K562 (cell line): ENCODE results near the gene UBXN2A. TPM values are rescaled to one million over a fixed set of nuclear protein-coding genes. Genes with fewer than 3 reads are reported as not detected.

Source experiments
- ATAC-seq: fragments of 200-7000 bp; cut with Tn5 transposase; 3 replicates; pipeline ENCODE4 v1.9.1; 2020; ENCODE audit warnings: moderate library complexity
- BruUV-seq: library from RNA; stranded (reverse); fragments of 400-500 nt; replicated peaks from 2 replicates; lab custom pipeline; 2021; lab: Mats Ljungman, UMichigan
- CTCF ChIA-PET: fragments of 300-600 bp; formaldehyde crosslinking; extraction: SDS; loops from one replicate; lab custom pipeline; 2021; ENCODE audit warnings: low intra/inter-chr PET ratio; lab: Yijun Ruan, JAX
- POLR2A ChIA-PET: fragments of 300-600, 350-650 bp; sonication (Branson Sonifier 250); formaldehyde crosslinking; extraction: SDS; loops from one replicate; lab custom pipeline; 2021; ENCODE audit warnings: antibody characterized with exemption, inconsistent platforms; lab: Yijun Ruan, JAX
- DNase-seq, 4 experiments: peaks; one replicate each; pipeline versions ENCODE4 v3.0.0 to v3.0.0-alpha.2; 2011 to 2018; ENCODE audit warnings: low spot score in 3 of 4, mixed read lengths in 3 of 4; ENCODE audit errors: extremely low read depth in 1 of 4
- FAIRE-seq: peaks from 2 replicates; lab custom pipeline; 2011; peaks lifted over from hg19 to GRCh38; lab: Jason Lieb, UNC
- H2AFZ ChIP-seq: 2 replicates; pipeline ENCODE4 v1.6.0; 2011; ENCODE audit warnings: low read depth, low read length, control low read depth, inconsistent platforms
- H3K27ac ChIP-seq: fragments of 200-600 bp; 3 replicates; pipeline ENCODE4 v1.8.0; 2011; ENCODE audit warnings: low read depth, mild to moderate bottlenecking, control low read depth, inconsistent platforms, low read length, moderate library complexity, mixed read lengths; ENCODE audit errors: extremely low read depth
- H3K27me3 ChIP-seq, 2 experiments: fragments of 300-600 bp in 1 of 2; 2 replicates in 1 of 2; 3 replicates in 1 of 2; pipeline versions ENCODE4 v1.6.0 to v1.8.0; 2011; ENCODE audit warnings: inconsistent platforms in 2 of 2, low read length in 2 of 2, mild to moderate bottlenecking in 1 of 2, mixed read lengths in 1 of 2, moderate library complexity in 1 of 2; ENCODE audit not compliant: control insufficient read depth in 2 of 2, insufficient read depth in 2 of 2
- H3K36me3 ChIP-seq: fragments of 300-600 bp; 3 replicates; pipeline ENCODE4 v1.8.0; 2011; ENCODE audit warnings: mild to moderate bottlenecking, low read length, inconsistent platforms; ENCODE audit not compliant: control insufficient read depth, insufficient read depth
- H3K4me1 ChIP-seq, 2 experiments: fragments of 200-600 bp in 1 of 2; replicated peaks in 1 of 2; 2 replicates in 1 of 2; 3 replicates in 1 of 2; pipeline versions ENCODE4 v1.5.1 to v1.8.0; 2011; ENCODE audit warnings: inconsistent platforms in 2 of 2, low read length in 2 of 2, mild to moderate bottlenecking in 1 of 2, mixed read lengths in 1 of 2, moderate library complexity in 1 of 2; ENCODE audit not compliant: control insufficient read depth in 2 of 2, insufficient read depth in 2 of 2
- H3K4me2 ChIP-seq: 2 replicates; pipeline ENCODE4 v1.6.1; 2011; ENCODE audit warnings: low read length, control low read depth, inconsistent platforms, mixed read lengths; ENCODE audit not compliant: insufficient read depth
- H3K4me3 ChIP-seq: fragments of 200-600 bp; sonication (generic), shearing (Covaris generic); 2 replicates; pipeline ENCODE4 v1.5.1; 2016; ENCODE audit warnings: control low read depth, inconsistent platforms
- H3K79me2 ChIP-seq: fragments of 200-600 bp; 3 replicates; pipeline ENCODE4 v1.8.0; 2011; ENCODE audit warnings: low read length, inconsistent platforms; ENCODE audit not compliant: control insufficient read depth, insufficient read depth
- H3K9ac ChIP-seq, 2 experiments: 2 replicates each; pipeline versions ENCODE4 v1.6.0 to v1.6.1; 2011; ENCODE audit warnings: low read depth in 2 of 2, low read length in 2 of 2, control low read depth in 1 of 2, inconsistent platforms in 1 of 2, mild to moderate bottlenecking in 1 of 2, mixed read lengths in 1 of 2; ENCODE audit not compliant: insufficient read depth in 1 of 2
- H3K9me1 ChIP-seq: one replicate; pipeline ENCODE4 v1.6.0; 2011; ENCODE audit warnings: inconsistent platforms, mild to moderate bottlenecking, low read length, moderate library complexity; ENCODE audit not compliant: control insufficient read depth, insufficient read depth
- H3K9me3 ChIP-seq: replicated peaks from 2 replicates; pipeline ENCODE4 v1.5.1; 2011; ENCODE audit warnings: low read depth, low read length, inconsistent platforms; ENCODE audit not compliant: control insufficient read depth, insufficient read depth
- H4K20me1 ChIP-seq: replicated peaks from 2 replicates; pipeline ENCODE4 v1.6.1; 2011; ENCODE audit warnings: low read length, inconsistent platforms, mixed read lengths; ENCODE audit not compliant: control insufficient read depth, insufficient read depth
- CBFB ChIP-seq: sonication (generic); formaldehyde crosslinking; IDR thresholded peaks from 2 replicates; pipeline ENCODE4 v1.4.0; 2020; ENCODE audit warnings: mild to moderate bottlenecking, missing genetic modification reagents
- CSDE1 ChIP-seq, 2 experiments: fragments of 450-650 bp; IDR thresholded peaks; 2 replicates each; pipeline ENCODE4 v1.6.1; 2016; ENCODE audit warnings: mild to moderate bottlenecking in 1 of 2
- E2F6 ChIP-seq, 2 experiments: IDR thresholded peaks; 2 replicates each; pipeline ENCODE4 v1.6.1; 2011; ENCODE audit warnings: borderline replicate concordance in 1 of 2, control low read depth in 1 of 2, low read depth in 1 of 2, low read length in 1 of 2, mild to moderate bottlenecking in 1 of 2, mixed read lengths in 1 of 2, moderate library complexity in 1 of 2; ENCODE audit not compliant: insufficient read depth in 1 of 2, insufficient read length in 1 of 2, poor library complexity in 1 of 2, severe bottlenecking in 1 of 2; ENCODE audit errors: extremely low read depth in 1 of 2
- ETS2 ChIP-seq: IDR thresholded peaks from 2 replicates; pipeline ENCODE4 v1.6.1; 2016; ENCODE audit warnings: borderline replicate concordance, missing genetic modification characterization, mild to moderate bottlenecking, moderate library complexity, missing compliant biosample characterization; ENCODE audit not compliant: poor library complexity, severe bottlenecking
- HDAC1 ChIP-seq, 2 experiments: fragments of 450-650 bp; IDR thresholded peaks; 2 replicates each; pipeline ENCODE4 v1.6.1; 2016 to 2017; ENCODE audit warnings: inconsistent platforms in 1 of 2, mild to moderate bottlenecking in 1 of 2, moderate library complexity in 1 of 2
- HDAC2 ChIP-seq: fragments of 450-650 bp; IDR thresholded peaks from 2 replicates; pipeline ENCODE4 v1.6.1; 2016; ENCODE audit warnings: mild to moderate bottlenecking
- HNRNPUL1 ChIP-seq: fragments of 200-400 bp; formaldehyde crosslinking; IDR thresholded peaks from 2 replicates; pipeline ENCODE4 v1.6.1; 2017; ENCODE audit warnings: low read length
- LCOR ChIP-seq: sonication (generic); formaldehyde crosslinking; IDR thresholded peaks from 2 replicates; pipeline ENCODE4 v1.8.0; 2022; ENCODE audit warnings: mild to moderate bottlenecking, missing genetic modification reagents
- MLLT1 ChIP-seq, 2 experiments: fragments of 450-650 bp; IDR thresholded peaks; 2 replicates each; pipeline ENCODE4 v1.6.1; 2016
- TRIM24 ChIP-seq, 2 experiments: fragments of 450-650 bp; IDR thresholded peaks; 2 replicates each; pipeline ENCODE4 v1.6.1; 2016
- WGBS: fragments of 100-300 bp; shearing (Covaris generic); methylation state at CpG from one replicate; pipeline ENCODE4 v1.1.6; 2016; ENCODE audit warnings: low coverage, mixed read lengths; ENCODE audit not compliant: insufficient coverage; ENCODE audit errors: missing lambda C conversion rate; 5-methylcytosine and 5-hydroxymethylcytosine counted together
- in situ Hi-C: fragments of 300-500 bp; cut with MboI; formaldehyde crosslinking; loops from 4 replicates; pipeline ENCODE4 v1.15.0; 2018; ENCODE audit warnings: inconsistent platforms, mixed read lengths
- intact Hi-C: fragments of 100-400 bp; cut with micrococcal nuclease; formaldehyde crosslinking; loops from 2 replicates; pipeline ENCODE4 v1.14.2; 2022
- polyA plus RNA-seq, 8 experiments: library from polyadenylated mRNA; depleted of rRNA in 4 of 8; stranded (reverse) in 5 of 8; unstranded in 3 of 8; fragments of >200 nt; fragmentation: Nextera tagmentation in 2 of 8; fragmentation: Illumina TruSeq in 1 of 8; extraction: Ambion mirVana in 2 of 8; extraction: Trizol in 1 of 8; gene quantifications; 2 replicates each; pipeline versions ENCODE4 v1.2.1 to v1.2.3, GENCODE V29; 2011 to 2014; ENCODE audit warnings: inconsistent platforms in 1 of 8, missing spikeins in 1 of 8
- total RNA-seq, 7 experiments: library from RNA; depleted of rRNA in 6 of 7; stranded (reverse); fragments of >200 nt in 6 of 7; fragmentation: Illumina TruSeq in 2 of 7; extraction: Trizol in 2 of 7; gene quantifications; 2 replicates each; pipeline versions ENCODE4 v1.2.1 to v1.2.3, GENCODE V29; 2011 to 2021; ENCODE audit warnings: low replicate concordance in 1 of 7

UBXN2A gene
- total and polyA plus RNA-seq, 9 of the 15 experiments (the other 6 are each of a cell fraction or from before 2014, with no cell fraction given) = 3.4 to 25.6 (median 16.0) TPM

GRCh38 chr2:24046599-24046929, 106.3 kb downstream of the UBXN2A start:
- Histone ChIP-seq H3K4me2 (peak overlapping the region; percentile 82), H3K4me3 (peak overlapping the region; percentile 64), H3K4me1 (peaks cover 8 to 22% of the 10 kb centered on the region in 2 experiments; a peak in 4 of 5 replicates), H3K9ac (peak overlapping the region in 1 of 2 experiments; percentile 62; a peak in 3 of 4 replicates), H3K79me2 (peaks cover 40% of the 10 kb centered on the region), H3K36me3 (peaks cover 8% of the 10 kb centered on the region; the same call in 1 of the 3 replicates), H3K27me3 (peaks cover 1 to 9% of the 10 kb centered on the region in 2 experiments; a peak in 2 of 5 replicates), H3K9me3 (no peaks in the 10 kb centered on the region), H2AFZ (no peak overlapping the region), H3K9me1 (no peaks in the 10 kb centered on the region), H3K27ac (peak overlapping the region; percentile 52; the same call in 2 of the 3 replicates), H4K20me1 (no peaks in the 10 kb centered on the region; the same call in 1 of the 2 replicates)
- FAIRE-seq (no peak), DNase-seq (no peak), ATAC-seq (no peak)
- no TSS peak for BruUV-seq
- CTCF ChIA-PET = no interaction called here
- intact Hi-C loops = no loop called here
- in situ Hi-C loops = no loop called here
- POLR2A ChIA-PET = interaction anchor here (0.5 to 2.1 kb wide), 6 partner anchors 23 to 119 kb away, joined by 3 to 10 read pairs (median 6); partner anchors contain the start of genes ATAD2B and SF3B6
- TF ChIP-seq HDAC1 (IDR thresholded peaks at IDR 0.05) (no peak), CSDE1 (IDR thresholded peaks at IDR 0.05) (0 out of 4 replicates have a peak, but pooled peaks of 1 of the 2 experiments have one; percentile 25)
- WGBS = 0% methylated on average over 2 of the region's 2 CpGs

GRCh38 chr2:24046930-24047702, 106.9 kb downstream of the UBXN2A start, which contains the start of gene WDCP:
Gene WDCP (minus strand): TSS chr2:24047391. CDS start chr2:24039494, 7,897 bp downstream.
- H3K9me1 ChIP-seq = no peaks in the 10 kb centered on the region
- peak within 1 kb of the TSS; percentile 62 to 95 for H3K9ac ChIP-seq
- H4K20me1 ChIP-seq = no peaks in the 10 kb centered on the region; the same call in 1 of the 2 replicates
- peaks cover 6 to 11% of the 10 kb centered on the region in 2 experiments; a peak in 3 of 5 replicates for H3K27me3 ChIP-seq
- H3K9me3 ChIP-seq = no peaks in the 10 kb centered on the region
- H3K79me2 ChIP-seq = peaks cover 40% of the 10 kb centered on the region
- BruUV-seq = TSS peak; percentile 73
- peaks cover 8 to 22% of the 10 kb centered on the region in 2 experiments; a peak in 4 of 5 replicates for H3K4me1 ChIP-seq
- intact Hi-C loops = loop anchor here (1.0 kb wide), 1 partner anchor 29 kb away; the partner anchor contains the start of gene SF3B6
- H2AFZ ChIP-seq = peak within 1 kb of the TSS; percentile 91
- ChIA-PET CTCF (no interaction called here), POLR2A (interaction anchor here (0.5 to 2.1 kb wide), 17 partner anchors 9 to 327 kb away, joined by 3 to 10 read pairs (median 4); partner anchors contain the start of genes ATAD2B, MFSD2B and SF3B6)
- 0% methylated on average over 38 of the region's 38 CpGs for WGBS
- ATAC-seq (peak; percentile 96), FAIRE-seq (peak; percentile 99), DNase-seq (peak; percentile 90 to 98 (median 94))
- H3K4me3 ChIP-seq = peak within 1 kb of the TSS; percentile 64
- peak within 1 kb of the TSS; percentile 82 for H3K4me2 ChIP-seq
- peak within 1 kb of the TSS; percentile 52 for H3K27ac ChIP-seq
- in situ Hi-C loops = no loop called here
- H3K36me3 ChIP-seq = peaks cover 8% of the 10 kb centered on the region; the same call in 1 of the 3 replicates
- TF ChIP-seq TRIM24 (IDR thresholded peaks at IDR 0.05) = peak; percentile 22 to 37; a peak in 1 of 4 replicates
- 0 out of 2 replicates have a peak, but pooled peaks have one; percentile 80 for TF ChIP-seq CBFB (CRISPR knock-in tag)
- no peak for TF ChIP-seq LCOR (CRISPR knock-in tag)
- no peak for TF ChIP-seq HNRNPUL1
- TF ChIP-seq HDAC2 = 0 out of 2 replicates have a peak, but pooled peaks have one; percentile 84
- TF ChIP-seq E2F6 (IDR thresholded peaks at IDR 0.05; ENCODE audit: borderline replicate concordance in 1 of 2, extremely low read depth in 1 of 2, insufficient read depth in 1 of 2, insufficient read length in 1 of 2, low read depth in 1 of 2, low read length in 1 of 2, poor library complexity in 1 of 2, severe bottlenecking in 1 of 2) = peak; percentile 64 to 77
- no peak for TF ChIP-seq ETS2 (tag)
- TF ChIP-seq MLLT1 (IDR thresholded peaks at IDR 0.05) = peak; percentile 56 to 67; a peak in 2 of 4 replicates
